PFSK-1 (cell line): Measurements from ENCODE around the gene TAOK3.

Experiments used
- FOXP2 ChIP-seq: optimal IDR thresholded peaks from 2 replicates; pipeline ENCODE3; 2011; ENCODE audit warnings: borderline replicate concordance, control low read depth, inconsistent platforms; ENCODE audit not compliant: insufficient read depth; ENCODE audit errors: extremely low read length, extremely low read depth
- POLR2AphosphoS5 ChIP-seq: IDR thresholded peaks from 2 replicates; pipeline ENCODE4 v1.6.1; 2012; ENCODE audit warnings: low read depth, mild to moderate bottlenecking, control low read depth, low read length, moderate library complexity
- REST ChIP-seq, 2 experiments: IDR thresholded peaks; 2 replicates each; pipeline versions ENCODE4 v1.6.1 to v1.8.0; 2011 to 2012; ENCODE audit warnings: low read depth in 2 of 2, low read length in 2 of 2, control low read depth in 1 of 2, inconsistent platforms in 1 of 2, mild to moderate bottlenecking in 1 of 2, moderate library complexity in 1 of 2; ENCODE audit not compliant: insufficient read depth in 1 of 2
- SIN3A ChIP-seq: IDR thresholded peaks from 2 replicates; pipeline ENCODE4 v1.6.1; 2012; ENCODE audit warnings: mild to moderate bottlenecking, low read length, moderate library complexity, borderline replicate concordance; ENCODE audit not compliant: insufficient read depth
- TAF1 ChIP-seq: IDR thresholded peaks from 2 replicates; pipeline ENCODE4 v1.6.1; 2012; ENCODE audit warnings: low read length, control low read depth, borderline replicate concordance; ENCODE audit not compliant: insufficient read depth

Gene TAOK3

GRCh38 chr12:118312578-118312977 lies 60.1 kb downstream of the TAOK3 start:
- TF ChIP-seq TAF1 (no peak), FOXP2 (no peak), REST (IDR thresholded peaks at IDR 0.05; ENCODE audit: insufficient read depth in 1 of 2, low read depth in 2 of 2, low read length in 2 of 2) (no peak), SIN3A (no peak), POLR2AphosphoS5 (no peak)

- TF ChIP-seq POLR2AphosphoS5 = no peak
- TF ChIP-seq SIN3A = no peak
- no peak for TF ChIP-seq REST (IDR thresholded peaks at IDR 0.05; ENCODE audit: insufficient read depth in 1 of 2, low read depth in 2 of 2, low read length in 2 of 2)
- no peak for TF ChIP-seq TAF1
Measured at GRCh38 chr12:118311666-118312065, 61.0 kb downstream of the TAOK3 start.

GRCh38 chr12:118310320-118310719 lies 62.4 kb downstream of the TAOK3 start:
- no peak for TF ChIP-seq POLR2AphosphoS5
- TF ChIP-seq REST (IDR thresholded peaks at IDR 0.05; ENCODE audit: insufficient read depth in 1 of 2, low read depth in 2 of 2, low read length in 2 of 2) = no peak
- no peak for TF ChIP-seq FOXP2
- no peak for TF ChIP-seq TAF1
- TF ChIP-seq SIN3A = no peak

- TF ChIP-seq POLR2AphosphoS5 (no peak), TAF1 (peak; percentile 43; the same call in 1 of the 2 replicates)
Measured at GRCh38 chr12:118307069-118307954, 65.4 kb downstream of the TAOK3 start.

- TF ChIP-seq FOXP2 (no peak), POLR2AphosphoS5 (no peak), REST (IDR thresholded peaks at IDR 0.05; ENCODE audit: insufficient read depth in 1 of 2, low read depth in 2 of 2, low read length in 2 of 2) (no peak), SIN3A (no peak)
Measured at GRCh38 chr12:118304093-118304492, 68.6 kb downstream of the TAOK3 start.
